HCT116 (cell line): ENCODE data around the gene ADCY1. TPM values are rescaled to one million over a fixed set of nuclear protein-coding genes. Genes with fewer than 3 reads are reported as not detected.

Experiments
- ATAC-seq: fragments of 200-7000 bp; cut with Tn5 transposase; 2 replicates; pipeline ENCODE4 v1.9.1; 2020; ENCODE audit warnings: mild to moderate bottlenecking, moderate library complexity
- BruUV-seq: library from RNA; stranded (reverse); fragments of 400-500 nt; replicated peaks from 2 replicates; lab custom pipeline; 2021; lab: Mats Ljungman, UMichigan
- CTCF ChIA-PET: fragments of 300-600 bp; sonication (Branson Sonifier 250); formaldehyde crosslinking; loops from one replicate; lab custom pipeline; 2021; ENCODE audit warnings: antibody characterized with exemption; lab: Charles Lee
- POLR2A ChIA-PET: fragments of 300-600, 350-600 bp; sonication (Branson Sonifier 250); formaldehyde crosslinking; loops from one replicate; lab custom pipeline; 2021; ENCODE audit warnings: antibody characterized with exemption; lab: Charles Lee
- RAD21 ChIA-PET, 2 experiments: fragments of 300-600 bp; sonication (Branson Sonifier 250); formaldehyde crosslinking; loops; one replicate each; lab custom pipeline; 2023; ENCODE audit warnings: low total read pairs in 2 of 2; ENCODE audit not compliant: uncharacterized antibody in 2 of 2, unreplicated experiment in 2 of 2, low non-redundant PET in 1 of 2; lab: Charles Lee
- DNase-seq: peaks from one replicate; pipeline ENCODE4 v3.0.0-alpha.2; 2010; ENCODE audit warnings: low read depth, low spot score
- H2AFZ ChIP-seq: fragments of 200-600 bp; shearing (Covaris generic), sonication (generic); 2 replicates; pipeline ENCODE4 v1.6.1; 2017; ENCODE audit warnings: low read depth, mixed run types, mixed read lengths, antibody characterized with exemption, low read length; ENCODE audit not compliant: poor library complexity, severe bottlenecking
- H3K27ac ChIP-seq: 2 replicates; pipeline ENCODE4 v1.5.1; 2012; ENCODE audit warnings: low read depth, low read length
- H3K27me3 ChIP-seq: fragments of 200-600 bp; sonication (generic); 2 replicates; pipeline ENCODE4 v1.6.1; 2016; ENCODE audit warnings: mixed run types, low read length, mixed read lengths; ENCODE audit not compliant: insufficient read depth
- H3K36me3 ChIP-seq, 2 experiments: fragments of 200-500 bp in 1 of 2; fragments of 200-600 bp in 1 of 2; sonication (Bioruptor generic) in 1 of 2; sonication (generic) in 1 of 2; 2 replicates each; pipeline versions ENCODE4 v1.5.1 to v1.6.1; 2014 to 2016; ENCODE audit warnings: low read length in 2 of 2, inconsistent platforms in 1 of 2, mixed read lengths in 1 of 2, mixed run types in 1 of 2; ENCODE audit not compliant: insufficient read depth in 2 of 2, control insufficient read depth in 1 of 2
- H3K4me1 ChIP-seq, 2 experiments: fragments of 200-600 bp in 1 of 2; sonication (generic) in 1 of 2; 2 replicates each; pipeline versions ENCODE4 v1.5.1 to v1.6.1; 2012 to 2017; ENCODE audit warnings: low read length in 2 of 2, inconsistent platforms in 1 of 2, mild to moderate bottlenecking in 1 of 2, mixed read lengths in 1 of 2, mixed run types in 1 of 2, moderate library complexity in 1 of 2; ENCODE audit not compliant: insufficient read depth in 2 of 2, control insufficient read depth in 1 of 2
- H3K4me2 ChIP-seq: fragments of 200-600 bp; sonication (generic); 2 replicates; pipeline ENCODE4 v1.6.1; 2017; ENCODE audit warnings: mixed run types, low read length, mixed read lengths
- H3K4me3 ChIP-seq, 2 experiments: fragments of 200-600 bp in 1 of 2; sonication (generic) in 1 of 2; replicated peaks in 1 of 2; 2 replicates each; pipeline ENCODE4 v1.5.1; 2011 to 2016; ENCODE audit warnings: low read length in 2 of 2, control low read depth in 1 of 2, low read depth in 1 of 2, mild to moderate bottlenecking in 1 of 2, mixed read lengths in 1 of 2, mixed run types in 1 of 2
- H3K79me2 ChIP-seq: fragments of 200-600 bp; sonication (generic); 2 replicates; pipeline ENCODE4 v1.6.1; 2017; ENCODE audit warnings: mild to moderate bottlenecking, mixed run types, low read length, moderate library complexity, mixed read lengths; ENCODE audit not compliant: insufficient read depth
- H3K9ac ChIP-seq: fragments of 200-600 bp; sonication (generic); 2 replicates; pipeline ENCODE4 v1.6.1; 2016; ENCODE audit warnings: low read length, mixed read lengths
- H3K9me2 ChIP-seq: fragments of 200-600 bp; sonication (generic), shearing (Covaris generic); 2 replicates; pipeline ENCODE4 v1.6.1; 2017; ENCODE audit warnings: mixed run types, mild to moderate bottlenecking, moderate library complexity; ENCODE audit not compliant: insufficient read depth
- H3K9me3 ChIP-seq, 2 experiments: fragments of 200-500 bp in 1 of 2; fragments of 200-600 bp in 1 of 2; sonication (Bioruptor generic) in 1 of 2; sonication (generic) in 1 of 2; 2 replicates each; pipeline ENCODE4 v1.6.1; 2014 to 2017; ENCODE audit warnings: low read length in 2 of 2, mixed read lengths in 2 of 2, inconsistent platforms in 1 of 2, low read depth in 1 of 2, mild to moderate bottlenecking in 1 of 2, mixed run types in 1 of 2, moderate library complexity in 1 of 2; ENCODE audit not compliant: control insufficient read depth in 1 of 2, insufficient read depth in 1 of 2
- H4K20me1 ChIP-seq: fragments of 200-600 bp; sonication (generic), shearing (Covaris generic); 2 replicates; pipeline ENCODE4 v1.6.1; 2017; ENCODE audit warnings: mixed run types, mild to moderate bottlenecking, moderate library complexity; ENCODE audit not compliant: insufficient read depth
- ATF3 ChIP-seq: IDR thresholded peaks from 2 replicates; pipeline ENCODE4 v1.6.1; 2012
- CBX3 ChIP-seq: IDR thresholded peaks from 2 replicates; pipeline ENCODE4 v1.6.1; 2012; ENCODE audit warnings: low read depth
- CEBPB ChIP-seq: IDR thresholded peaks from 2 replicates; pipeline ENCODE4 v1.6.1; 2012; ENCODE audit warnings: low read depth
- CTCF ChIP-seq, 3 experiments: fragments of 200-600 bp in 1 of 3; sonication (generic) in 1 of 3; IDR thresholded peaks in 2 of 3; conservative IDR thresholded peaks in 1 of 3; 2 replicates each; pipeline ENCODE4 v1.5.1; 2012 to 2017; ENCODE audit warnings: low read depth in 2 of 3, low read length in 2 of 3, antibody characterized with exemption in 1 of 3, borderline replicate concordance in 1 of 3, control low read depth in 1 of 3, mild to moderate bottlenecking in 1 of 3, mixed read lengths in 1 of 3, mixed run types in 1 of 3, moderate library complexity in 1 of 3; ENCODE audit not compliant: insufficient read depth in 1 of 3
- EGR1 ChIP-seq: IDR thresholded peaks from 2 replicates; pipeline ENCODE4 v1.6.1; 2012; ENCODE audit warnings: low read depth
- ELF1 ChIP-seq: IDR thresholded peaks from 2 replicates; pipeline ENCODE4 v1.6.1; 2012; ENCODE audit warnings: low read depth, borderline replicate concordance
- EZH2phosphoT487 ChIP-seq: fragments of 200-600 bp; IDR thresholded peaks from 2 replicates; pipeline ENCODE4 v1.6.1; 2018; ENCODE audit warnings: antibody characterized with exemption, borderline replicate concordance
- JUND ChIP-seq: IDR thresholded peaks from 2 replicates; pipeline ENCODE4 v1.6.1; 2012
- MAX ChIP-seq: IDR thresholded peaks from 2 replicates; pipeline ENCODE4 v1.6.1; 2012
- POLR2A ChIP-seq: IDR thresholded peaks from 2 replicates; pipeline ENCODE4 v1.7.0; 2011; ENCODE audit warnings: borderline replicate concordance; ENCODE audit not compliant: insufficient read depth, insufficient read length; ENCODE audit errors: extremely low read depth
- POLR2AphosphoS5 ChIP-seq: IDR thresholded peaks from 2 replicates; pipeline ENCODE4 v1.6.1; 2011; ENCODE audit warnings: mild to moderate bottlenecking, low read depth, low read length, moderate library complexity
- SIN3A ChIP-seq: IDR thresholded peaks from 2 replicates; pipeline ENCODE4 v1.6.1; 2012; ENCODE audit warnings: low read depth
- SP1 ChIP-seq: IDR thresholded peaks from 2 replicates; pipeline ENCODE4 v1.6.1; 2012; ENCODE audit warnings: low read depth
- SRF ChIP-seq: IDR thresholded peaks from 2 replicates; pipeline ENCODE4 v1.6.1; 2012; ENCODE audit warnings: low read depth
- TCF7L2 ChIP-seq: IDR thresholded peaks from 2 replicates; pipeline ENCODE4 v1.7.0; 2011; ENCODE audit warnings: borderline replicate concordance, inconsistent platforms; ENCODE audit not compliant: insufficient read depth, insufficient read length; ENCODE audit errors: extremely low read depth
- ZBTB33 ChIP-seq: IDR thresholded peaks from 2 replicates; pipeline ENCODE4 v1.6.1; 2011; ENCODE audit warnings: mild to moderate bottlenecking, low read length, moderate library complexity; ENCODE audit not compliant: insufficient replicate concordance; ENCODE audit errors: extremely low read depth
- ZFX ChIP-seq: fragments of 450-650 bp; IDR thresholded peaks from 2 replicates; pipeline ENCODE4 v1.6.1; 2017
- ZNF274 ChIP-seq: fragments of 200-500 bp; sonication (Bioruptor generic); IDR thresholded peaks from 2 replicates; pipeline ENCODE4 v1.6.1; 2014; ENCODE audit warnings: mild to moderate bottlenecking, low read depth, low read length, inconsistent platforms
- intact Hi-C: fragments of 100-400 bp; cut with micrococcal nuclease; formaldehyde crosslinking; loops from 2 replicates; pipeline ENCODE4 v1.10.0; 2022
- total RNA-seq: library from RNA; stranded (reverse); gene quantifications from one replicate; pipeline ENCODE4 v1.2.1, GENCODE V29; 2021; ENCODE audit not compliant: unreplicated experiment

ADCY1 gene
- total RNA-seq, 1 experiment from 2014 or later: 0.05 TPM

- H2AFZ ChIP-seq: no peak overlapping the region
- H3K27me3 ChIP-seq: peaks cover 25% of the 10 kb centered on the region
- ChIA-PET RAD21 (no interaction called here), POLR2A (no interaction called here)
- no peaks in the 10 kb centered on the region for H3K4me1 ChIP-seq
- intact Hi-C loops: no loop called here
- no peaks in the 10 kb centered on the region for H4K20me1 ChIP-seq
- DNase-seq: no peak
- no peaks in the 10 kb centered on the region for H3K9me2 ChIP-seq
- no TSS peak for BruUV-seq
- no peak for TF ChIP-seq MAX
- TF ChIP-seq ATF3: no peak
- TF ChIP-seq JUND: no peak
- TF ChIP-seq ZFX: no peak
- TF ChIP-seq ZBTB33: no peak
- no peak for TF ChIP-seq EGR1
- no peak for TF ChIP-seq SP1
- no peak for TF ChIP-seq EZH2phosphoT487
- TF ChIP-seq CTCF (IDR thresholded peaks at IDR 0.05 in 2 of 3, conservative IDR thresholded peaks at IDR 0.05 in 1 of 3; ENCODE audit: borderline replicate concordance in 1 of 3, insufficient read depth in 1 of 3, low read depth in 2 of 3, low read length in 2 of 3): no peak
- TF ChIP-seq CEBPB: no peak
- TF ChIP-seq ZNF274: no peak
- TF ChIP-seq SIN3A: no peak
- no peak for TF ChIP-seq POLR2A
- TF ChIP-seq CBX3: no peak
- no peak for TF ChIP-seq POLR2AphosphoS5
- no peak for TF ChIP-seq SRF
- TF ChIP-seq ELF1: no peak
- no peak for TF ChIP-seq TCF7L2
- TF ChIP-seq, all 23 proteins: peak for 0
- H3K9ac ChIP-seq: no peak overlapping the region
- H3K4me2 ChIP-seq: no peak overlapping the region
- no peak for ATAC-seq
- no peaks in the 10 kb centered on the region for H3K9me3 ChIP-seq
- CTCF ChIA-PET: no interaction called here
- H3K36me3 ChIP-seq: no peaks in the 10 kb centered on the region
- H3K27ac ChIP-seq: no peak overlapping the region
- H3K79me2 ChIP-seq: no peaks in the 10 kb centered on the region
- H3K4me3 ChIP-seq: no peak overlapping the region
These were observed 137.0 kb downstream of the ADCY1 start for GRCh38 chr7:45711161-45711490.
